PC-9 (cell line): ENCODE data around the gene TNS1.

Experiments used
- EZH2 ChIP-seq: fragments of 200-600 bp; sonication (generic); IDR thresholded peaks from 2 replicates; pipeline ENCODE4 v1.8.0; 2017; ENCODE audit warnings: antibody characterized with exemption, low read depth
- TF ChIP-seq, protein P1 (sequence below): fragments of 200-600 bp; sonication (generic); conservative IDR thresholded peaks from 2 replicates; pipeline ENCODE4 v1.6.1; 2017; ENCODE audit warnings: mixed run types, antibody characterized with exemption, mild to moderate bottlenecking, moderate library complexity

GRCh38 chr2:217900010-217900779, 102.6 kb downstream of the TNS1 start:
- TF ChIP-seq, protein P1, sequence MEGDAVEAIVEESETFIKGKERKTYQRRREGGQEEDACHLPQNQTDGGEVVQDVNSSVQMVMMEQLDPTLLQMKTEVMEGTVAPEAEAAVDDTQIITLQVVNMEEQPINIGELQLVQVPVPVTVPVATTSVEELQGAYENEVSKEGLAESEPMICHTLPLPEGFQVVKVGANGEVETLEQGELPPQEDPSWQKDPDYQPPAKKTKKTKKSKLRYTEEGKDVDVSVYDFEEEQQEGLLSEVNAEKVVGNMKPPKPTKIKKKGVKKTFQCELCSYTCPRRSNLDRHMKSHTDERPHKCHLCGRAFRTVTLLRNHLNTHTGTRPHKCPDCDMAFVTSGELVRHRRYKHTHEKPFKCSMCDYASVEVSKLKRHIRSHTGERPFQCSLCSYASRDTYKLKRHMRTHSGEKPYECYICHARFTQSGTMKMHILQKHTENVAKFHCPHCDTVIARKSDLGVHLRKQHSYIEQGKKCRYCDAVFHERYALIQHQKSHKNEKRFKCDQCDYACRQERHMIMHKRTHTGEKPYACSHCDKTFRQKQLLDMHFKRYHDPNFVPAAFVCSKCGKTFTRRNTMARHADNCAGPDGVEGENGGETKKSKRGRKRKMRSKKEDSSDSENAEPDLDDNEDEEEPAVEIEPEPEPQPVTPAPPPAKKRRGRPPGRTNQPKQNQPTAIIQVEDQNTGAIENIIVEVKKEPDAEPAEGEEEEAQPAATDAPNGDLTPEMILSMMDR = no peak
- TF ChIP-seq EZH2 = no peak
